HL-60 (cell line): Measurements from ENCODE around the gene MBNL1.

Source experiments
- DNase-seq, 2 experiments: peaks; one replicate each; pipeline ENCODE4 v3.0.0-alpha.2; 2010 to 2020; ENCODE audit warnings: low read depth in 1 of 2, low spot score in 1 of 2
- H3K27ac ChIP-seq: fragments of 250-450 bp; sonication (Bioruptor Pico); replicated peaks from 2 replicates; pipeline ENCODE4 v1.5.1; 2020; ENCODE audit warnings: mild to moderate bottlenecking, moderate library complexity
- H3K27me3 ChIP-seq: fragments of 250-450 bp; sonication (Bioruptor Pico); 2 replicates; pipeline ENCODE4 v1.5.1; 2021; ENCODE audit warnings: mild to moderate bottlenecking, moderate library complexity; ENCODE audit not compliant: insufficient read depth, poor library complexity, severe bottlenecking
- H3K4me3 ChIP-seq: replicated peaks from 2 replicates; pipeline ENCODE4 v1.5.1; 2011; ENCODE audit warnings: mild to moderate bottlenecking, control low read depth, low read length; ENCODE audit not compliant: insufficient read depth
- CTCF ChIP-seq: IDR thresholded peaks from one replicate; pipeline ENCODE4 v1.5.1; 2011; ENCODE audit warnings: low read length, control low read depth, inconsistent platforms; ENCODE audit not compliant: insufficient read depth
- GABPA ChIP-seq: IDR thresholded peaks from 2 replicates; pipeline ENCODE4 v1.6.1; 2012; ENCODE audit warnings: low read depth
- POLR2AphosphoS5 ChIP-seq: IDR thresholded peaks from 2 replicates; pipeline ENCODE4 v1.6.1; 2012; ENCODE audit warnings: low read depth
- REST ChIP-seq: IDR thresholded peaks from 2 replicates; pipeline ENCODE4 v1.6.1; 2012; ENCODE audit warnings: low read depth; ENCODE audit not compliant: insufficient replicate concordance
- SPI1 ChIP-seq: IDR thresholded peaks from 2 replicates; pipeline ENCODE4 v1.6.1; 2012; ENCODE audit warnings: low read depth, mild to moderate bottlenecking, borderline replicate concordance

Gene MBNL1

GRCh38 chr3:152398495-152398894 lies 129.8 kb downstream of the MBNL1 start:
- H3K4me3 ChIP-seq: no peak overlapping the region
- TF ChIP-seq GABPA (no peak), REST (no peak), POLR2AphosphoS5 (no peak), SPI1 (no peak), CTCF (no peak)
- no peak overlapping the region for H3K27ac ChIP-seq
- H3K27me3 ChIP-seq: no peaks in the 10 kb centered on the region
- no peak for DNase-seq

GRCh38 chr3:152399374-152399773 lies 130.6 kb downstream of the MBNL1 start:
- no peak for TF ChIP-seq CTCF
- TF ChIP-seq POLR2AphosphoS5: no peak
- no peak for TF ChIP-seq SPI1
- TF ChIP-seq REST: no peak
- TF ChIP-seq GABPA: no peak
- Histone ChIP-seq H3K4me3 (no peak overlapping the region), H3K27ac (no peak overlapping the region), H3K27me3 (no peaks in the 10 kb centered on the region)
- DNase-seq: no peak

GRCh38 chr3:152400887-152401286 lies 132.2 kb downstream of the MBNL1 start:
- no peak for TF ChIP-seq SPI1
- TF ChIP-seq POLR2AphosphoS5: no peak
- no peak for TF ChIP-seq REST
- no peak for TF ChIP-seq GABPA
- TF ChIP-seq CTCF: no peak
- Histone ChIP-seq H3K27me3 (no peaks in the 10 kb centered on the region), H3K4me3 (no peak overlapping the region), H3K27ac (no peak overlapping the region)
- DNase-seq: no peak
